Measurements from ENCODE around the gene RETN. TPM values are rescaled to one million over a fixed set of nuclear protein-coding genes. Genes with fewer than 3 reads are reported as not detected.

The RETN gene
- polyA plus RNA-seq, 1 of the 3 experiments (the other 2 are of a cell fraction) = not detected

DNA sequence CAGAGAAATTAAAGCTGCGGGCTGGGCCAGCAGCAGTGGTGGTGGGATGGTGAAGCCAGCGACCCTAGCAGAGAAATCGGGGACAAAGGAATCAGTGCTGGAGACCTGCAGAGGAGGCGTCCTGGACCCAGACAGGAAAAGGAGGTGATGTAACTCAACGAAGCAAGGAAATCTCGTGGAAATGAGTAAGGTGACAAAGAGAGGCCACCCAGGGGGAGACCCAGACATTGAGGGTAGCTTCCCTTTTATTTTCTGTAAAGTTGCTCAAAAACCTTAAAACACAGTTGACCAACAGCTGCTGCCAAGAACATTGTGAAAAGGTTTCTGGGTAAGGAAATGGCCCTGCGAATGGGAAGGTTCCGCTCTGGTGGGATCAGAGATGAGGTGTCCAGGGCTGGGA is 13.3 kb upstream of the RETN start:
- 34% methylated on average over 8 of the region's 8 CpGs for whole genome bisulfite sequencing (ENCODE audit: low lambda C conversion rate)
- H3K27me3 ChIP-seq (ENCODE audit: insufficient read depth) = peaks cover 14% of the 10 kb centered on the region
- CTCF ChIA-PET = interaction anchor here (2.9 to 3.6 kb wide), 3 partner anchors 25 to 144 kb away, joined by 13 to 17 read pairs (median 13); partner anchors contain the start of gene TRAPPC5
- no peak for DNase-seq
- H3K36me3 ChIP-seq (replicated peaks in 1 of 2; ENCODE audit: control insufficient read depth in 1 of 2, insufficient read depth in 2 of 2, low read length in 1 of 2) = no peaks in the 10 kb centered on the region
- H3K79me2 ChIP-seq (ENCODE audit: insufficient read depth) = no peaks in the 10 kb centered on the region
- no peaks in the 10 kb centered on the region for H3K9me3 ChIP-seq
- peaks cover 0 to 3% of the 10 kb centered on the region in 2 experiments; a peak in 1 of 4 replicates for H3K4me1 ChIP-seq (ENCODE audit: control insufficient read depth in 1 of 2, insufficient read depth in 2 of 2, low read depth in 1 of 2, low read length in 1 of 2)
- no peak overlapping the region for H3K9ac ChIP-seq
- no peaks in the 10 kb centered on the region for H3F3A ChIP-seq (replicated peaks; ENCODE audit: insufficient read depth)
- TF ChIP-seq, protein P1, sequence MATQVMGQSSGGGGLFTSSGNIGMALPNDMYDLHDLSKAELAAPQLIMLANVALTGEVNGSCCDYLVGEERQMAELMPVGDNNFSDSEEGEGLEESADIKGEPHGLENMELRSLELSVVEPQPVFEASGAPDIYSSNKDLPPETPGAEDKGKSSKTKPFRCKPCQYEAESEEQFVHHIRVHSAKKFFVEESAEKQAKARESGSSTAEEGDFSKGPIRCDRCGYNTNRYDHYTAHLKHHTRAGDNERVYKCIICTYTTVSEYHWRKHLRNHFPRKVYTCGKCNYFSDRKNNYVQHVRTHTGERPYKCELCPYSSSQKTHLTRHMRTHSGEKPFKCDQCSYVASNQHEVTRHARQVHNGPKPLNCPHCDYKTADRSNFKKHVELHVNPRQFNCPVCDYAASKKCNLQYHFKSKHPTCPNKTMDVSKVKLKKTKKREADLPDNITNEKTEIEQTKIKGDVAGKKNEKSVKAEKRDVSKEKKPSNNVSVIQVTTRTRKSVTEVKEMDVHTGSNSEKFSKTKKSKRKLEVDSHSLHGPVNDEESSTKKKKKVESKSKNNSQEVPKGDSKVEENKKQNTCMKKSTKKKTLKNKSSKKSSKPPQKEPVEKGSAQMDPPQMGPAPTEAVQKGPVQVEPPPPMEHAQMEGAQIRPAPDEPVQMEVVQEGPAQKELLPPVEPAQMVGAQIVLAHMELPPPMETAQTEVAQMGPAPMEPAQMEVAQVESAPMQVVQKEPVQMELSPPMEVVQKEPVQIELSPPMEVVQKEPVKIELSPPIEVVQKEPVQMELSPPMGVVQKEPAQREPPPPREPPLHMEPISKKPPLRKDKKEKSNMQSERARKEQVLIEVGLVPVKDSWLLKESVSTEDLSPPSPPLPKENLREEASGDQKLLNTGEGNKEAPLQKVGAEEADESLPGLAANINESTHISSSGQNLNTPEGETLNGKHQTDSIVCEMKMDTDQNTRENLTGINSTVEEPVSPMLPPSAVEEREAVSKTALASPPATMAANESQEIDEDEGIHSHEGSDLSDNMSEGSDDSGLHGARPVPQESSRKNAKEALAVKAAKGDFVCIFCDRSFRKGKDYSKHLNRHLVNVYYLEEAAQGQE (IDR thresholded peaks at IDR 0.05; ENCODE audit: low read depth, low read length) = no peak
- H3K4me3 ChIP-seq (ENCODE audit: low read depth in 2 of 2, low read length in 1 of 2) = no peak overlapping the region
- no peaks in the 10 kb centered on the region for H3K9me2 ChIP-seq
- H3K4me2 ChIP-seq = no peak overlapping the region
- POLR2A ChIA-PET = no interaction called here
- no peaks in the 10 kb centered on the region for H4K20me1 ChIP-seq (ENCODE audit: insufficient read depth)
- no peak overlapping the region for H2AFZ ChIP-seq (ENCODE audit: low read depth)
- no peak overlapping the region for H3K27ac ChIP-seq (ENCODE audit: low read depth in 2 of 2, low read length in 1 of 2)

DNA sequence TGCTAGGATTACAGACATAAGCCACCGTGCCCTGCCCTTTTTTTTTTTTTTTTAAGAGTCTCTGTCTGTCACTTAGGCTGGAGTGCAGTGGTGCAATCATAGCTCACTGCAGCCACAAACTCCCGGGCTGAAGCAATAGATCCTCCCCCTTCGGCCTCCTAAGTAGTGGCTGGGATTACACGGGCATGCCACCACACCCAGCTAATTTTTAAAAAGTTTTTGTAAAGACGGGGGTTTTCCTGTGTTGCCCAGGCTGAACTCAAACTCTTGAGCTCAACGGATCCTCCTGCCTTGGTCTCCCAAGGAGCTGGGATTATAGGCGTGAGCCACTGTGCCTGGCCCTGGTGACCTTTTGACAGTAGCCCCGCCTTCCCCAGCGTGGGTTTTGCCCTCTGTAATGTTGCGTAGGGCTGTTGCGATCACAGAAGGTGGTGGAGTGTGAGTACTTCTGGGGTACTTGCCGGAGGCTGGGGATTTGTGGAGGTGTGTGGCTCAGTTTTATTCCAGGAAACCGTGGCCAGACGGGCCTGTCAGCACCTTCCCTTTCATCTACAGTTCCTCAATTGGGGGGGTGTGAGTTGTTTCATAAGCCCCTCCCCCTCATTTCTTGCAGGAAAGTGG is 11.6 kb upstream of the RETN start:
- Histone ChIP-seq H3K9me3 (no peaks in the 10 kb centered on the region), H3K4me3 (ENCODE audit: low read depth in 2 of 2, low read length in 1 of 2) (no peak overlapping the region), H3K9ac (no peak overlapping the region), H3K4me1 (ENCODE audit: control insufficient read depth in 1 of 2, insufficient read depth in 2 of 2, low read depth in 1 of 2, low read length in 1 of 2) (peaks cover 0 to 2% of the 10 kb centered on the region in 2 experiments; a peak in 1 of 4 replicates), H3K27me3 (ENCODE audit: insufficient read depth) (peaks cover 17% of the 10 kb centered on the region), H3F3A (replicated peaks; ENCODE audit: insufficient read depth) (no peaks in the 10 kb centered on the region), H3K27ac (ENCODE audit: low read depth in 2 of 2, low read length in 1 of 2) (no peak overlapping the region), H3K9me2 (no peaks in the 10 kb centered on the region), H2AFZ (ENCODE audit: low read depth) (no peak overlapping the region), H3K79me2 (ENCODE audit: insufficient read depth) (no peaks in the 10 kb centered on the region), H4K20me1 (ENCODE audit: insufficient read depth) (no peaks in the 10 kb centered on the region), H3K36me3 (replicated peaks in 1 of 2; ENCODE audit: control insufficient read depth in 1 of 2, insufficient read depth in 2 of 2, low read length in 1 of 2) (no peaks in the 10 kb centered on the region), H3K4me2 (no peak overlapping the region)
- TF ChIP-seq POLR2AphosphoS5 (IDR thresholded peaks at IDR 0.05; ENCODE audit: low read depth, low read length) (no peak), EZH2phosphoT487 (IDR thresholded peaks at IDR 0.05; ENCODE audit: borderline replicate concordance, low read depth) (no peak), GABPA (IDR thresholded peaks at IDR 0.05; ENCODE audit: low read depth) (no peak), SMC3 (IDR thresholded peaks at IDR 0.05; ENCODE audit: low read depth, low read length) (no peak), FOSL2 (IDR thresholded peaks at IDR 0.05; ENCODE audit: borderline replicate concordance, low read depth) (no peak), CHD2 (IDR thresholded peaks at IDR 0.05; ENCODE audit: low read length, partially characterized antibody) (no peak), YY1 (IDR thresholded peaks at IDR 0.05; ENCODE audit: low read depth) (no peak), MXI1 (IDR thresholded peaks at IDR 0.05; ENCODE audit: low read depth, low read length) (no peak), TEAD4 (IDR thresholded peaks at IDR 0.05; ENCODE audit: borderline replicate concordance, insufficient read depth) (no peak), RXRA (IDR thresholded peaks at IDR 0.05; ENCODE audit: borderline replicate concordance, low read depth) (no peak), FOXM1 (IDR thresholded peaks at IDR 0.05; ENCODE audit: low read depth) (no peak), ELF1 (IDR thresholded peaks at IDR 0.05) (no peak)
- TF ChIP-seq, protein P2, sequence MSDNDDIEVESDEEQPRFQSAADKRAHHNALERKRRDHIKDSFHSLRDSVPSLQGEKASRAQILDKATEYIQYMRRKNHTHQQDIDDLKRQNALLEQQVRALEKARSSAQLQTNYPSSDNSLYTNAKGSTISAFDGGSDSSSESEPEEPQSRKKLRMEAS (IDR thresholded peaks at IDR 0.05; ENCODE audit: low read depth) = no peak
- TF ChIP-seq, protein P3, sequence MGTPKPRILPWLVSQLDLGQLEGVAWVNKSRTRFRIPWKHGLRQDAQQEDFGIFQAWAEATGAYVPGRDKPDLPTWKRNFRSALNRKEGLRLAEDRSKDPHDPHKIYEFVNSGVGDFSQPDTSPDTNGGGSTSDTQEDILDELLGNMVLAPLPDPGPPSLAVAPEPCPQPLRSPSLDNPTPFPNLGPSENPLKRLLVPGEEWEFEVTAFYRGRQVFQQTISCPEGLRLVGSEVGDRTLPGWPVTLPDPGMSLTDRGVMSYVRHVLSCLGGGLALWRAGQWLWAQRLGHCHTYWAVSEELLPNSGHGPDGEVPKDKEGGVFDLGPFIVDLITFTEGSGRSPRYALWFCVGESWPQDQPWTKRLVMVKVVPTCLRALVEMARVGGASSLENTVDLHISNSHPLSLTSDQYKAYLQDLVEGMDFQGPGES (IDR thresholded peaks at IDR 0.05; ENCODE audit: low read depth, low read length) = no peak
- TF ChIP-seq, protein P4, sequence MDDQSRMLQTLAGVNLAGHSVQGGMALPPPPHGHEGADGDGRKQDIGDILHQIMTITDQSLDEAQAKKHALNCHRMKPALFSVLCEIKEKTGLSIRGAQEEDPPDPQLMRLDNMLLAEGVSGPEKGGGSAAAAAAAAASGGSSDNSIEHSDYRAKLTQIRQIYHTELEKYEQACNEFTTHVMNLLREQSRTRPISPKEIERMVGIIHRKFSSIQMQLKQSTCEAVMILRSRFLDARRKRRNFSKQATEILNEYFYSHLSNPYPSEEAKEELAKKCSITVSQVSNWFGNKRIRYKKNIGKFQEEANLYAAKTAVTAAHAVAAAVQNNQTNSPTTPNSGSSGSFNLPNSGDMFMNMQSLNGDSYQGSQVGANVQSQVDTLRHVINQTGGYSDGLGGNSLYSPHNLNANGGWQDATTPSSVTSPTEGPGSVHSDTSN (IDR thresholded peaks at IDR 0.05) = no peak
- TF ChIP-seq, protein P5, sequence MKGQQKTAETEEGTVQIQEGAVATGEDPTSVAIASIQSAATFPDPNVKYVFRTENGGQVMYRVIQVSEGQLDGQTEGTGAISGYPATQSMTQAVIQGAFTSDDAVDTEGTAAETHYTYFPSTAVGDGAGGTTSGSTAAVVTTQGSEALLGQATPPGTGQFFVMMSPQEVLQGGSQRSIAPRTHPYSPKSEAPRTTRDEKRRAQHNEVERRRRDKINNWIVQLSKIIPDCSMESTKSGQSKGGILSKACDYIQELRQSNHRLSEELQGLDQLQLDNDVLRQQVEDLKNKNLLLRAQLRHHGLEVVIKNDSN (IDR thresholded peaks at IDR 0.05; ENCODE audit: borderline replicate concordance, low read depth) = no peak
- ChIA-PET POLR2A (no interaction called here), CTCF (interaction anchor here (0.6 to 3.6 kb wide), 6 partner anchors 12 to 509 kb away, joined by 3 to 17 read pairs (median 6); partner anchors contain the start of gene TRAPPC5)
- no peak for DNase-seq
- WGBS (ENCODE audit: low lambda C conversion rate) = 40% methylated on average over 11 of the region's 14 CpGs

Measured in SK-N-SH (cell line).